MM.1S (cell line): ENCODE data around the gene MYH11.
"Not testable (repeated sequence)": the region's sequence is repeated elsewhere in the genome, so short reads cannot be mapped to it uniquely, and the experiment has no call there.

Experiments
- CTCF ChIP-seq: fragments of 300-600 bp; sonication (generic); IDR thresholded peaks from 2 replicates; pipeline ENCODE4 v1.5.1; 2016; ENCODE audit warnings: antibody characterized with exemption, low read length, mixed read lengths
- EZH2 ChIP-seq: fragments of 300-600 bp; sonication (generic); optimal IDR thresholded peaks from 2 replicates; pipeline ENCODE3; 2017; ENCODE audit warnings: low read depth, mild to moderate bottlenecking, antibody characterized with exemption, low read length, mixed read lengths
- EZH2phosphoT487 ChIP-seq: fragments of 300-600 bp; sonication (generic); IDR thresholded peaks from 2 replicates; pipeline ENCODE4 v1.6.1; 2018; ENCODE audit warnings: antibody characterized with exemption, low read length

- TF ChIP-seq CTCF, EZH2, EZH2phosphoT487: not testable (repeated sequence)
Measured at GRCh38 chr16:15655561-15655960, 201.3 kb downstream of the MYH11 start.
